NT2/D1 (cell line): ENCODE data around the gene TNRC6C.

Experiments
- YY1 ChIP-seq: IDR thresholded peaks from 2 replicates; pipeline ENCODE4 v1.6.1; 2011; ENCODE audit not compliant: insufficient read length, insufficient read depth
- ZNF274 ChIP-seq: IDR thresholded peaks from 2 replicates; pipeline ENCODE4 v1.6.1; 2011; ENCODE audit warnings: mild to moderate bottlenecking, low read depth, low read length

DNA sequence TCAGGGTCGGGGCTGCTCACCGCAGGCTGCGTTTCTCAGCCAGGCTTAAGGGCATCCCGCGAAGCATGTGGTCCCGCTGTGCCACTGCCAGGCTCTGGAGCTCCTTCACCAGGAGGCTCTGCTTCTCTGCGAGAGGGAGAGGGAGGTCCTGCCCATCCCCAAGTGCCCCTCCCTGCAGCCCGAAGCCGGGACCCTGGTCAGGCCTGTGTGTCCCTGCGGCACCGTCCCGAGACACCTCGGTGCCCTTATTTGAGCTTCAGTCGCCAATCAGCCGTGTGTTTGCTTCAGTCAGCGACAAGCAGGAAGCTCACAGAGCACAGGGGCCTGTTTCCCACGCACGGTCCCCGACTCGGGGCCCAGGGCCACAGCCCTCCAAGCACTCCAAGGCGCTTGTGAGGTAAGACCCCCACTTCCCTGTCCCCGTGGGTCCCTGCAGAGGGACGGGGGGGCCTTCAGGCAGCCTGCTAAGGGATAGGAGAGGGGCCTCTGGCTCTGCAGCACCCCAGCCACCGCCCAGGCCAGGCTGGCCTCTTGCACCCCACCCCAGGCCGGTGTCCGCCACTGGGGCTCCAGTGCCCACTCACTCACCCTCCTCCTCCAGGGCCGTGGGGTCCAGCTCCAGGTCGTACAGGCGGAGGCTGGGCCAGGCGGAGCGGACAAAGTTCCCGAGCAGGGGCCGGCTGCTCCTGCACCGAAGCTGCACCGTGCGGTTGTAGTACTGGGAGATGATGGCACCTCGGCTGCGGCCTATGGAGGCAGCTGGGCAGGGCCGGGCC is 166.8 kb downstream of the TNRC6C start:
- no peak for TF ChIP-seq ZNF274
- TF ChIP-seq YY1 = no peak
